NB4 (cell line): ENCODE results near the gene UBAC2.

Experiments used
- CTCF ChIP-seq: IDR thresholded peaks from one replicate; pipeline ENCODE4 v1.5.1; 2012; ENCODE audit warnings: low read depth, low read length
- POLR2A ChIP-seq: IDR thresholded peaks from 2 replicates; pipeline ENCODE4 v1.6.1; 2011; ENCODE audit warnings: mild to moderate bottlenecking; ENCODE audit not compliant: insufficient read length; ENCODE audit errors: extremely low read depth

GRCh38 chr13:99383511-99383921, 182.9 kb downstream of the UBAC2 start:
- TF ChIP-seq CTCF (no peak), POLR2A (no peak)
